Neural cell (in vitro differentiated cells): ENCODE measurements around the gene DDX54. TPM values are rescaled to one million over a fixed set of nuclear protein-coding genes. Genes with fewer than 3 reads are reported as not detected.

ENCODE experiments used
- H2AFZ ChIP-seq: fragments of 200-600, 300-800 bp; sonication (generic), shearing (Covaris generic); 2 replicates; pipeline ENCODE4 v1.6.0; 2014; ENCODE audit warnings: low read depth, mild to moderate bottlenecking, antibody characterized with exemption, low read length, moderate library complexity
- H3F3A ChIP-seq: fragments of 200-600 bp; shearing (Covaris generic); 2 replicates; pipeline ENCODE4 v1.6.1; 2016; ENCODE audit warnings: mild to moderate bottlenecking, moderate library complexity, mixed read lengths, antibody characterized with exemption, low read length; ENCODE audit not compliant: insufficient read depth, poor library complexity, severe bottlenecking
- H3K27ac ChIP-seq: fragments of 200-600, 300-800 bp; sonication (generic), shearing (Covaris generic); 2 replicates; pipeline ENCODE4 v1.5.1; 2014; ENCODE audit warnings: mild to moderate bottlenecking, low read length, moderate library complexity
- H3K27me3 ChIP-seq: fragments of 300-800, 200-600 bp; sonication (generic), shearing (Covaris generic); 2 replicates; pipeline ENCODE4 v1.6.0; 2014; ENCODE audit warnings: mild to moderate bottlenecking, low read depth, low read length, moderate library complexity; ENCODE audit not compliant: insufficient read depth
- H3K36me3 ChIP-seq: fragments of 300-800, 200-600 bp; sonication (generic), shearing (Covaris generic); 2 replicates; pipeline ENCODE4 v1.5.1; 2014; ENCODE audit warnings: mild to moderate bottlenecking, antibody characterized with exemption, low read length, moderate library complexity; ENCODE audit not compliant: insufficient read depth
- H3K4me2 ChIP-seq: fragments of 300-800, 200-600 bp; sonication (generic), shearing (Covaris generic); 2 replicates; pipeline ENCODE4 v1.6.0; 2014; ENCODE audit warnings: mild to moderate bottlenecking, low read length
- H3K4me3 ChIP-seq: fragments of 300-800, 200-600 bp; sonication (generic), shearing (Covaris generic); 2 replicates; pipeline ENCODE4 v1.5.1; 2014; ENCODE audit warnings: mild to moderate bottlenecking, low read length, moderate library complexity
- H3K79me2 ChIP-seq: fragments of 200-600 bp; shearing (Covaris generic); replicated peaks from 2 replicates; pipeline ENCODE4 v1.6.0; 2014; ENCODE audit warnings: mild to moderate bottlenecking, low read length, moderate library complexity; ENCODE audit not compliant: insufficient read depth
- H3K9ac ChIP-seq: fragments of 300-800, 200-600 bp; sonication (generic), shearing (Covaris generic); 2 replicates; pipeline ENCODE4 v1.6.1; 2016; ENCODE audit warnings: mild to moderate bottlenecking, low read length, mixed read lengths
- H3K9me2 ChIP-seq: fragments of 200-600 bp; shearing (Covaris generic); 2 replicates; pipeline ENCODE4 v1.6.1; 2016; ENCODE audit warnings: mild to moderate bottlenecking, low read length, mixed read lengths; ENCODE audit not compliant: insufficient read depth
- H3K9me3 ChIP-seq: fragments of 200-600, 300-800 bp; sonication (generic), shearing (Covaris generic); 2 replicates; pipeline ENCODE4 v1.6.1; 2016; ENCODE audit warnings: mild to moderate bottlenecking, mixed run types, low read length, moderate library complexity, mixed read lengths
- H4K20me1 ChIP-seq: fragments of 200-600 bp; shearing (Covaris generic); 2 replicates; pipeline ENCODE4 v1.6.1; 2016; ENCODE audit warnings: mild to moderate bottlenecking, mixed run types; ENCODE audit not compliant: insufficient read depth
- EP300 ChIP-seq: fragments of 450-650 bp; conservative IDR thresholded peaks from 2 replicates; pipeline ENCODE4 v1.6.1; 2014; ENCODE audit warnings: antibody characterized with exemption, mild to moderate bottlenecking, moderate library complexity; ENCODE audit not compliant: poor library complexity, severe bottlenecking
- EZH2 ChIP-seq: fragments of 200-600, 300-800 bp; shearing (Covaris generic), sonication (generic); IDR thresholded peaks from 2 replicates; pipeline ENCODE4 v1.6.1; 2014; ENCODE audit warnings: antibody characterized with exemption, low read length, borderline replicate concordance, mild to moderate bottlenecking; ENCODE audit not compliant: insufficient read depth, poor library complexity, severe bottlenecking
- MXI1 ChIP-seq: fragments of 450-650 bp; conservative IDR thresholded peaks from 2 replicates; pipeline ENCODE4 v1.6.1; 2014; ENCODE audit warnings: antibody characterized with exemption, mild to moderate bottlenecking; ENCODE audit not compliant: poor library complexity, severe bottlenecking
- POLR2AphosphoS5 ChIP-seq: IDR thresholded peaks from 2 replicates; pipeline ENCODE4 v1.6.1; 2012
- RAD21 ChIP-seq: fragments of 450-650 bp; conservative IDR thresholded peaks from 2 replicates; pipeline ENCODE4 v1.6.1; 2014; ENCODE audit warnings: antibody characterized with exemption, mild to moderate bottlenecking, moderate library complexity
- SMC3 ChIP-seq: fragments of 450-650 bp; conservative IDR thresholded peaks from 2 replicates; pipeline ENCODE4 v1.6.1; 2014; ENCODE audit warnings: antibody characterized with exemption, mild to moderate bottlenecking, moderate library complexity; ENCODE audit not compliant: poor library complexity
- TAF1 ChIP-seq: IDR thresholded peaks from 2 replicates; pipeline ENCODE4 v1.6.1; 2012; ENCODE audit warnings: low read depth
- polyA plus RNA-seq: library from polyadenylated mRNA; depleted of rRNA; stranded (reverse); fragments of >200 nt; gene quantifications from 2 replicates; pipeline ENCODE4 v1.2.3, GENCODE V29; 2014
- TF ChIP-seq, protein P1 (sequence below): IDR thresholded peaks from 2 replicates; pipeline ENCODE4 v1.6.1; 2012; ENCODE audit warnings: borderline replicate concordance
- TF ChIP-seq, protein P2 (sequence below): fragments of 450-650 bp; IDR thresholded peaks from 2 replicates; pipeline ENCODE4 v1.5.1; 2014; ENCODE audit warnings: antibody characterized with exemption, mild to moderate bottlenecking, moderate library complexity; ENCODE audit not compliant: poor library complexity, severe bottlenecking

Gene DDX54
- polyA plus RNA-seq, 1 donor from 2014 or later = 63.3 TPM

DNA sequence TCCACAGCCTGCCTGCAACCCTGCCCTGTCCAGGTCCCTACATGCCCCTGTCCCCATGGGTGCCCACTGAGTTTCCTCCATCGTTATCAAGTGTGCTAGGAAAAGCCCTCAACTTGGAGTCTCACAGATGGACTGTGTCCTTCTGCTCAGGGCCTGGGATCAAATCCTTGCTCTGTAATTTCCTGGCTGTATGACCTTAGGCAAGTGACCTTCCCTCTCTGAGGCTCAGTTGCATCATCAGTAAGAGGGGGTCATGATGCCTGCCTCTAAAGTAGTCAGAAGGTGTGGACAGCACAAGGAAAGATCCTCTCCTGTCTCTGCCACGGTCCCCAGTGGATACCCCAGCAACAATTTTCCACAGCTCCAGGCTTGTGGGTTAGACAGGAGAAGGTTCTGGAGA, 71.9 kb downstream of the DDX54 start:
- H3K4me3 ChIP-seq = no peak overlapping the region
- no peaks in the 10 kb centered on the region for H4K20me1 ChIP-seq
- no peak overlapping the region for H2AFZ ChIP-seq
- H3K9ac ChIP-seq = no peak overlapping the region
- H3K36me3 ChIP-seq = no peaks in the 10 kb centered on the region
- H3K4me2 ChIP-seq = no peak overlapping the region
- no peaks in the 10 kb centered on the region for H3K9me3 ChIP-seq
- no peaks in the 10 kb centered on the region for H3K9me2 ChIP-seq
- H3K79me2 ChIP-seq = no peaks in the 10 kb centered on the region
- H3K27ac ChIP-seq = no peak overlapping the region
- TF ChIP-seq, protein P1, sequence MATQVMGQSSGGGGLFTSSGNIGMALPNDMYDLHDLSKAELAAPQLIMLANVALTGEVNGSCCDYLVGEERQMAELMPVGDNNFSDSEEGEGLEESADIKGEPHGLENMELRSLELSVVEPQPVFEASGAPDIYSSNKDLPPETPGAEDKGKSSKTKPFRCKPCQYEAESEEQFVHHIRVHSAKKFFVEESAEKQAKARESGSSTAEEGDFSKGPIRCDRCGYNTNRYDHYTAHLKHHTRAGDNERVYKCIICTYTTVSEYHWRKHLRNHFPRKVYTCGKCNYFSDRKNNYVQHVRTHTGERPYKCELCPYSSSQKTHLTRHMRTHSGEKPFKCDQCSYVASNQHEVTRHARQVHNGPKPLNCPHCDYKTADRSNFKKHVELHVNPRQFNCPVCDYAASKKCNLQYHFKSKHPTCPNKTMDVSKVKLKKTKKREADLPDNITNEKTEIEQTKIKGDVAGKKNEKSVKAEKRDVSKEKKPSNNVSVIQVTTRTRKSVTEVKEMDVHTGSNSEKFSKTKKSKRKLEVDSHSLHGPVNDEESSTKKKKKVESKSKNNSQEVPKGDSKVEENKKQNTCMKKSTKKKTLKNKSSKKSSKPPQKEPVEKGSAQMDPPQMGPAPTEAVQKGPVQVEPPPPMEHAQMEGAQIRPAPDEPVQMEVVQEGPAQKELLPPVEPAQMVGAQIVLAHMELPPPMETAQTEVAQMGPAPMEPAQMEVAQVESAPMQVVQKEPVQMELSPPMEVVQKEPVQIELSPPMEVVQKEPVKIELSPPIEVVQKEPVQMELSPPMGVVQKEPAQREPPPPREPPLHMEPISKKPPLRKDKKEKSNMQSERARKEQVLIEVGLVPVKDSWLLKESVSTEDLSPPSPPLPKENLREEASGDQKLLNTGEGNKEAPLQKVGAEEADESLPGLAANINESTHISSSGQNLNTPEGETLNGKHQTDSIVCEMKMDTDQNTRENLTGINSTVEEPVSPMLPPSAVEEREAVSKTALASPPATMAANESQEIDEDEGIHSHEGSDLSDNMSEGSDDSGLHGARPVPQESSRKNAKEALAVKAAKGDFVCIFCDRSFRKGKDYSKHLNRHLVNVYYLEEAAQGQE = no peak
- no peak for TF ChIP-seq RAD21
- no peak for TF ChIP-seq EP300
- H3F3A ChIP-seq = no peaks in the 10 kb centered on the region
- no peaks in the 10 kb centered on the region for H3K27me3 ChIP-seq

DNA sequence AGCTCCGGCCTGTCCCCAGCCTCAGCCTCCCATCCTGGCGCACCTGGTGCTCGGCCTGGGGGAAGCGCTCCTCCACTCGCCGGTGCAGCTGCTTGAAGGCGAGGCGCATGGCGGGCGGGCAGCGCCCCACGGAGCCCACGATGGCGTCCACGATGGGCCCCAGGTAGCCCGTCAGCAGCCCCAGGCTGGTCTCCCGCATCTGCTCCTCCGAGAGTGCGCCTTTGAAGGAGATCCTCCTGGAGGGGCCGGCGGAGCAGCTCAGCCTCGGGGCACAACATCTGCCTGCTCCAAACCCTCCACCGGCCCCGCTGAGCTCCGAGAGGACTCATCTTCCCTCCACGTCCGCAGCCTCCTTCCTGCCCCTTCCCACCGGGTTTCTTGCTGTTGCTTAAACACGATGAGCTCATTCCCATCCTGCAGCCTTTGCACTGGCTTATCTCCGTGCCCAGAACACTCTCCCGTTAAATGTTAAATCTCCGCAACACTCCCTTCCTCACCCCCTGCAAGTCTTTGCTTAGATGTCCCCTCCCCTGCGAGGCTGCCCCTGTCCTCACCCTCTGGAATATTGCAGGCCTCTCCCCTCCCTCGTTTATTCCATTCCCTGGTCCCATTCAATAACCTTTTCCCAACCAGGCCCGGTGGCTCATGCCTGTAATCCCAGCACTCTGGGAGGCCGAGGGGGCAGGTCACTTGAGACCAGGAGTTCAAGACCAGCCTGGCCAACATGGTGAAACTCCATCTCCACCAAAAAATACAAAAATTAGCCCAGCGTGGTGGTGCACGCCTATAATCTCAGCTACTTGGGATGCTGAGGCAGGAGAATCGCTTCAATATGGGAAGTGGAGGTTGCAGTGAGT, 73.0 kb downstream of the DDX54 start:
- TF ChIP-seq RAD21 (no peak), TAF1 (no peak), EZH2 (no peak), MXI1 (no peak), SMC3 (no peak), EP300 (no peak), POLR2AphosphoS5 (no peak)
- TF ChIP-seq, protein P2, sequence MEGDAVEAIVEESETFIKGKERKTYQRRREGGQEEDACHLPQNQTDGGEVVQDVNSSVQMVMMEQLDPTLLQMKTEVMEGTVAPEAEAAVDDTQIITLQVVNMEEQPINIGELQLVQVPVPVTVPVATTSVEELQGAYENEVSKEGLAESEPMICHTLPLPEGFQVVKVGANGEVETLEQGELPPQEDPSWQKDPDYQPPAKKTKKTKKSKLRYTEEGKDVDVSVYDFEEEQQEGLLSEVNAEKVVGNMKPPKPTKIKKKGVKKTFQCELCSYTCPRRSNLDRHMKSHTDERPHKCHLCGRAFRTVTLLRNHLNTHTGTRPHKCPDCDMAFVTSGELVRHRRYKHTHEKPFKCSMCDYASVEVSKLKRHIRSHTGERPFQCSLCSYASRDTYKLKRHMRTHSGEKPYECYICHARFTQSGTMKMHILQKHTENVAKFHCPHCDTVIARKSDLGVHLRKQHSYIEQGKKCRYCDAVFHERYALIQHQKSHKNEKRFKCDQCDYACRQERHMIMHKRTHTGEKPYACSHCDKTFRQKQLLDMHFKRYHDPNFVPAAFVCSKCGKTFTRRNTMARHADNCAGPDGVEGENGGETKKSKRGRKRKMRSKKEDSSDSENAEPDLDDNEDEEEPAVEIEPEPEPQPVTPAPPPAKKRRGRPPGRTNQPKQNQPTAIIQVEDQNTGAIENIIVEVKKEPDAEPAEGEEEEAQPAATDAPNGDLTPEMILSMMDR = no peak
- TF ChIP-seq, protein P1 = no peak
- no peaks in the 10 kb centered on the region for H4K20me1 ChIP-seq
- H3K4me3 ChIP-seq = no peak overlapping the region
- no peak overlapping the region for H3K27ac ChIP-seq
- H3F3A ChIP-seq = no peaks in the 10 kb centered on the region
- H3K9ac ChIP-seq = no peak overlapping the region
- no peak overlapping the region for H2AFZ ChIP-seq
- H3K9me2 ChIP-seq = no peaks in the 10 kb centered on the region
- no peaks in the 10 kb centered on the region for H3K36me3 ChIP-seq
- no peak overlapping the region for H3K4me2 ChIP-seq
- H3K9me3 ChIP-seq = no peaks in the 10 kb centered on the region
- H3K79me2 ChIP-seq = no peaks in the 10 kb centered on the region
- no peaks in the 10 kb centered on the region for H3K27me3 ChIP-seq
